Ramos (cell line): ENCODE data around the gene TMIE.
"Not testable (repeated sequence)": the region's sequence is repeated elsewhere in the genome, so short reads cannot be mapped to it uniquely, and the experiment has no call there.

Experiments used
- in situ Hi-C: fragments of 300-500 bp; cut with MboI; formaldehyde crosslinking; loops from one replicate; pipeline ENCODE4 v1.14.3; 2022; ENCODE audit warnings: low sequenced_read_pairs; ENCODE audit not compliant: unreplicated experiment

TMIE gene

GRCh38 chr3:46746711-46747110, 45.5 kb downstream of the TMIE start:
- in situ Hi-C loops = no loop called here

- in situ Hi-C loops = no loop called here
Observed at GRCh38 chr3:46748170-46748569, 47.0 kb downstream of the TMIE start.

DNA sequence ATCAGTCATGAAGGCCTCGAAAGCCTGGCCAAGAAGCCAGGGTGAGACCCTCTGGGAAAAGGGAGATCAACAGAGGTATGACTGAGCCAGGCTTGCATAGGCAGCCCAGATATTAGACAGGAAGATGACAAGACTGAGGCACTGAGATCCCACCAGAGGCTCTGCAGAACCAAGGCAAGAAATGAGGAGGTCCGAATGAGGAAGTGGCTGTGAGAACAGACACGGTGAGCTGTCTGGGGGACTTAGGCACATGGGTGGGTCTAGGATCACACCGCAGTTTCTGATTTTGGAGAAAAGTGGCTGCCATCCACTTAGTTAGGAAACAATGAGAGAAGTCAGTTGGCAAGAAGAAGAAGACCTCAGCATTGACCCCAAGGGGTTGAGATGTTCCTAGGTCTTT, 47.9 kb downstream of the TMIE start:
- in situ Hi-C loops = no loop called here

DNA sequence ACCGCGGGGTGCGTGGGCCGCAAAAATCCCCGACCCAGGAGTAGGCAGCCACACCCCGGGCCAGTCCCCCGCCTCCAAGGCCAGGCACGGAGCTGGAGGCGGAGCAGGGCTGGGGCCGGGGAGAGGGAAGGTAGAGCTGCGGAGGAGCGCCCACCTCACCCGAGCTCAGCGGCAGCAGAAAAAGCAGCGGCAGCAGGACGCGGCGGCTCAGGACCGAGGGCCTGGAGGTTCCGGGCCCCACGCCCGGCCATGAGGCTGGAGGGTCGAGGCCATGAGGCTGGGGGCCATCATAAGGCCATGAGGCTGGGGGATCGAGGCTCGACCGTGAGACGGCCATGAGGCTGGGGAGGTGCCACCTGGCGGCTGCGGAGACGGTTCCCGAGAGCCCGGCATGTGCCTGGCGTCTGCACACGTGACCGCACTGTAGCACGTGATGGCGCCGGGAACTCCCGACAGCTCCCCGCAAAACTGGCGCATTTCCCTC, 49.4 kb downstream of the TMIE start:
- in situ Hi-C loops = no loop called here

DNA sequence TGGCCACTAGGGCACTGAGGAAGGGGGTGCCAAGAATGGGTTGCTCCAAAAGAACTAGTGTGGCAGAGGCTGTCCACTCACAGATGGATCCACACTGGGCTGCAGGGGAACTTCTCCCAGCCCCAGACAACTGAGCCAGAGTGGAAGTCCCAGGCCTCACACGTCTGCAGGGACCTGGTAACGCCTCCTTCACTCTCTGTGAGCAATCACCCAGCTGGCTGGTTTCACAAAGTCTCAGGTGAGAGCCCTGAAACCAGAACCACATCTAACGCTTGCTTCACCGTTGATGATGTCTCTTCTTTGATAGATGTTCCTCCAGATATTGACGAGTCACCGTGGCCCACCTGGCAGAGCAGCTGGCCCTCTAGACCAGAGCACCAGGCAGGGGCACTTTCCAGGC, 51.9 kb downstream of the TMIE start:
- in situ Hi-C loops = not testable (repeated sequence)

- in situ Hi-C loops = no loop called here
Observed at GRCh38 chr3:46755646-46756045, 54.5 kb downstream of the TMIE start.

DNA sequence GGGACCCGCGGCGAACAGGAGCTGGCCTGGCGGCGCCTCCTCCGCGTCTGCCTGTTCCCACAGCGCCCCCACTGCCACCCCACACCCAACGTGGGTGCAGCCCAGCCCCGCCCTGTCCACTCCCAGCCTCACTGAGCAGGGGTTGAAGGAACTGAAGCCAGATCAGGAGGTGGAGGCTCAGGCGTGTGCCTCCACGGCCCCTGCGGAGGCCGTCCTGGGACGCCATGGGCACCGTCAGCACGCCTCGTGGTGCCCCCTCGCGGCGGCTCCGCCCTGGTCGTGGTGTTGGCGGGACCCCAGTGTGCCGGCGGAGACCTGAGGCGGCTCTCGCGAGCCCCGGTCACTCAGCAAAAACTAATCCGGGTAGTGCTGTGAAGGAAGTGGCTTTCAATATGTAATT, 55.5 kb downstream of the TMIE start:
- in situ Hi-C loops = no loop called here

DNA sequence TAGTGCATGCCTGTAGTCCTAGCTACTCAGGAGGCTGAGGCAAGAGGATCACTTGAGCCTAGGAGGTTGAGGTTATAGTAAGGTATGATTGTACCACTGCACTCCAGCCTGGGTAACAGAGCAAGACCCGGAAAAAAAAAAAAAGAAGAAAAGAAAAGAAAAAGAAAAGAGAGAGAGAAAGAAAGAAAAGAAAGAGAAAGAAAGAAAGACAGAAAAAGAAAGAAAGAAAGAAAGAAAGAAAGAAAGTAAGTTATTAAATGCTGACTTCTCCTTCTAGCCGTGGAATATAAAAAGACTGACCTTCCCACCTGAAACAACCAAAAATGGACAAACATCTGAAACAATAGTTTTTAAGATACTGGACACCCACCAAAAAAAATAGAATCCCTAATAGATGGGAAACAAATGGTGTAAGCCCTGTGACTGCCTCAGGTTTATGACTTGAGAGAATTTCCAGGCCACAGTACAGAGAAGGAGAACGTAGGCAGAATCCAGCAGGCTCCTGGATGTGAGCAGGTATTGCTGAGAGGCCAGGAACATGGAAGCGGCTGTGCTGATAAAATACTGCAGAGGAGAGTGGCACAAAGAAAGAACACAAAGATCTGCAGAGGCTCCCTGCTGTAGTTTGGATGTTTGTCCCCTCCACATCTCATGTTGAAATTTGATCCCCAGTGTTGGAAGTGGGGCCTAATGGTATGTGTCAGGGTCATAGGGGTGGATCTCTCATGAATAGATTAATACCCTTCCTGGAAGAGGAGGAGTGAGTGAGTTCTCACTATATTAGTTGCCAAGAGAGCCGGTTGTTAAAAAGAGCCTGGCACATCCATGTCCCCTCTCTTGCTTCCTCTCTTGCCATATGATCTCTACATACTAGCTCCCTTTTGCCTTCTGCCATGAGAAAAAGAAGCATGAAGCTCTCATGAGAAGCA, 58.3 kb downstream of the TMIE start:
- in situ Hi-C loops = no loop called here
